GDM1 (cell line): ENCODE results near the gene OR5AK2.
"Not testable (repeated sequence)": the region's sequence is repeated elsewhere in the genome, so short reads cannot be mapped to it uniquely, and the experiment has no call there.

Experiments used
- DNase-seq: peaks from one replicate; lab custom pipeline; 2025; lab: John Stamatoyannopoulos, UW

Gene OR5AK2

GRCh38 chr11:56988614-56989013 is at the start of gene OR5AK2:
OR5AK2 (plus strand) TSS chr11:56988914; CDS start chr11:56988914, 0 bp downstream.
- DNase-seq = no peak

- DNase-seq = not testable (repeated sequence)
These were observed 43.2 kb upstream of the OR5AK2 start for GRCh38 chr11:56945526-56945925.

DNA sequence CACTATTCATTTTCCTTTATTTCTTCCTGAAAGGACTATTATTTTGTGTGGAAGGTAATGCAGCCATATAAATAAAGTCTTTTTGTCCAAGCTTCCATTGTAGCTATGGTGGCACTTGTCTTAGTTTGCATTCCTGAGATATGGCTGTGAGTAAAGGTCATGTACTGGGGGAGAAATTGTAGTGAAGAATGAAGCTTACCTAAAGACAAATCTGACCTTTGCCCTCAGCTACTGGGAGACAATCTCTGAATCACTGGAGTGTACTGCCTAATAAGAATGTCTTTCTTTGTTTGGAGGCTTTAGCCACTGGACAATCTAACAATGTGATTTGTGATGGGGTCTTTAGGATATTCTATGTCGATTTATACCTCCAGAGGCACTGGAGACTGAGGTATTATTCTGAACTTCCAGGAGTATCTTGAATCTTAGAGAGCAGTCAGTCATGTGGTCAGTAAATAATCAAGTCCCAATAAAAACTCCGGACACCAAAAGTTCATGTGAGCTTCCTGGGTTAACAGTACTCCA is 39.7 kb upstream of the OR5AK2 start:
- DNase-seq = no peak

- no peak for DNase-seq
These were observed 38.2 kb upstream of the OR5AK2 start for GRCh38 chr11:56950510-56950909.

GRCh38 chr11:56953907-56954306 is 34.8 kb upstream of the OR5AK2 start:
- not testable (repeated sequence) for DNase-seq

GRCh38 chr11:56961609-56962008 is 27.1 kb upstream of the OR5AK2 start:
- no peak for DNase-seq

GRCh38 chr11:56967726-56968125 is 21.0 kb upstream of the OR5AK2 start:
- no peak for DNase-seq

DNA sequence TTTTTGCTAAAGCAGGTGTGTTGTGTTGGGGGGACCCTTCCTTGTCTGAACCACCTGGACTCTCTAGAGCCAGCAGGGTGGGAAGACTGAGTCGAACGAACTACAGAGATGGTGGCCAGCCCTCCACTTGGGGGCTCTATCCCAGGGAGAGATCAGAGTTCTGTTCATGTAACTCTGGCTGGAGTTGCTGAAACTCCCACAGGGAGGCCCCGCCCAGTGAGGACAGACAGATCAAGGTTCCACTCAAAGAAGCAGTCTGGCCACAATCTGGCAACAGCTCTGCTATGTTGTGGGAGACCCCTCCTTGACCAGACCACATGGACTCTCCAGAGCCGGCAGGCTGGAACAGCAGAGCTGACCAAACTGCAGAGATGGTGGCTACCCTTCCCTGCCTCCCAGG is 20.2 kb upstream of the OR5AK2 start:
- DNase-seq = no peak

DNA sequence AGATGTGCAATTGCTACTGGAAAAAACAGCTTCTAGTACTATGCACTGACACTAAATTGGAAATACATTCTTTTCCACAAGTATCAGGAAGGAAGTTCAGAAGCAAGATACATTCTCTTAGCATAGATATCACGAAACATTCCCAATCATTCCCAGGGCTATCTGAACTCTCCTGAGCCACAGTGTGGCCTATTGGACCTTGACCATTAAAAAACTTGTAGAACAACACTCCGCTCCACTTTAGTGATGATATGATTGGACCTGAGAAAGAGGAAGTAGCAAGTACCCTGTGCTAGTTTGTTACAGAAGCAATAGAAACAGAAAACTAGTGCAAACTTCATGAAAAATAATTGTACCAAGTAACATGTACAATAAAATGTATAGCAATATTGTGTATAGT is 11.4 kb upstream of the OR5AK2 start:
- no peak for DNase-seq

GRCh38 chr11:56990702-56991101 is 2.0 kb downstream of the OR5AK2 start:
- no peak for DNase-seq

DNA sequence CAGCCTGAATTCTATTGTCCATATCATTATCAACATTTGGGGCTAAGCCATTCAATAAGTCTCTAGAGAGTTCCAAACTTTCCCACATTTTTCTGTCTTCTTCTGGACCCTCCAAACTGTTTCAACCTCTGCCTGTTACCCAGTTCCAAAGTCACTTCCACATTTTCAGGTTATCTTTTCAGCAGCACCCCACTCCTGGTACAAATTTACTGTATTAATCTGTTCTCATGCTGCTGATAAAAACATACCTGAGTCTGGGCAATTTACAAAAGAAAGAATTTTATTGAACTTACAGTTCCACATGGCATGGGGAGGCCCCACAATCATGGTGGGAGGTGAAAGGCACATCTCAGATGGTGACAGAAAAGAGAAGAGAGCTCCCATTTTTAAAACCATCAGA is 5.8 kb downstream of the OR5AK2 start:
- DNase-seq = no peak

GRCh38 chr11:57001674-57002401 is 13.1 kb downstream of the OR5AK2 start:
- DNase-seq = no peak

- no peak for DNase-seq
These were observed 19.7 kb downstream of the OR5AK2 start for GRCh38 chr11:57008373-57008772.

DNA sequence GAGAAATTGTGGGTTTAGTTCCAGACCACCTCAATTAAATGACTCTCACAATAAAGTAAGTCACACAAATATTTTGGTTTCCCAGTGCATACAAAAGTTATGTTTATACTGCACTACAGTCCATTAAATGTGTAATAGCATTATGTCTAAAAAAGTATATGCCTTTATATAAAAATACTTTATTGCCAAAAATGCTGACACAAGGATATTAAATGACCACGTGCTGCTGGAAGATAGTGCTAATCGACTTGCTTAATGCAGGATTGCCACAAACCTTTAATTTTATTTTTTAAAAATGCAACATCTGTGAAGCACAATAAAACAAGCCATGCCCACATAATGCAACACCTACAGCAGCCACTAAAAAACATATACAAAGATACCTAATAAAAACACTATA is 27.0 kb downstream of the OR5AK2 start:
- DNase-seq = no peak

DNA sequence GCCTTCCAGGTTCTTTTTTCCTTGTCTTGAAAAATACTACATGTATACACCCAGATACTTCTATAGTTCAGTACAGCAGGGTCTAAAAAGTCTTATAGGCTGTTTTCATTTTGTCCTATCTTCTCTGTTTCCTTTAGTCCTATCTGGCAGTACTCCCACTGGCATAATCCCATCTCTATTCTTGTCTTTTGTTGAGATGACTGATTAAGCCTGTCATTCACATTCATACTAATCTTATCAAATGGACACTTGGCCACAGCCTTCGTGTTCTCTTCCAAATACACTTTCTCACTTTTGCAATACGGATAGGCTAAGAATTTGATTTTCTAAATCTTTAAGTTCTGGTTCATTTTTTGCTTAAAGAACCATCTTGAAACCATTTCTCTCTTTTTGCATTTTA is 42.8 kb downstream of the OR5AK2 start:
- no peak for DNase-seq
